Omental fat pad (tissue), 4 donors: ENCODE measurements around the gene GPS2. TPM values are rescaled to one million over a fixed set of nuclear protein-coding genes. Genes with fewer than 3 reads are reported as not detected.

ENCODE experiments used
- ATAC-seq: fragments of 150-250 bp; one replicate; pipeline ENCODE4 v1.9.1; 2016; ENCODE audit warnings: mild to moderate bottlenecking, moderate library complexity; ENCODE audit not compliant: low FRiP score
- DNase-seq: peaks from one replicate; pipeline ENCODE4 v3.0.0-alpha.2; 2019; ENCODE audit warnings: low spot score
- total RNA-seq, 4 donors: library from RNA; depleted of rRNA; stranded (reverse); fragments of >200 nt; gene quantifications; one replicate each; pipeline ENCODE4 v1.1.0, GENCODE V29; 2016
- TF ChIP-seq, protein P1 (sequence below), 3 donors: fragments of 450-650 bp; IDR thresholded peaks; one replicate each; pipeline ENCODE4 v1.5.1; 2016 to 2017; ENCODE audit warnings: antibody characterized with exemption in 3 of 3, mild to moderate bottlenecking in 3 of 3, moderate library complexity in 2 of 3

The GPS2 gene
- total RNA-seq, 4 donors from 2014 or later: 49.6 to 91.3 (median 75.9) TPM

GRCh38 chr17:7324438-7324779 is 9.2 kb upstream of the GPS2 start:
- DNase-seq: no peak
- ATAC-seq: no peak

GRCh38 chr17:7323731-7324437 is 8.7 kb upstream of the GPS2 start:
- DNase-seq (no peak), ATAC-seq (no peak)
- TF ChIP-seq, protein P1, sequence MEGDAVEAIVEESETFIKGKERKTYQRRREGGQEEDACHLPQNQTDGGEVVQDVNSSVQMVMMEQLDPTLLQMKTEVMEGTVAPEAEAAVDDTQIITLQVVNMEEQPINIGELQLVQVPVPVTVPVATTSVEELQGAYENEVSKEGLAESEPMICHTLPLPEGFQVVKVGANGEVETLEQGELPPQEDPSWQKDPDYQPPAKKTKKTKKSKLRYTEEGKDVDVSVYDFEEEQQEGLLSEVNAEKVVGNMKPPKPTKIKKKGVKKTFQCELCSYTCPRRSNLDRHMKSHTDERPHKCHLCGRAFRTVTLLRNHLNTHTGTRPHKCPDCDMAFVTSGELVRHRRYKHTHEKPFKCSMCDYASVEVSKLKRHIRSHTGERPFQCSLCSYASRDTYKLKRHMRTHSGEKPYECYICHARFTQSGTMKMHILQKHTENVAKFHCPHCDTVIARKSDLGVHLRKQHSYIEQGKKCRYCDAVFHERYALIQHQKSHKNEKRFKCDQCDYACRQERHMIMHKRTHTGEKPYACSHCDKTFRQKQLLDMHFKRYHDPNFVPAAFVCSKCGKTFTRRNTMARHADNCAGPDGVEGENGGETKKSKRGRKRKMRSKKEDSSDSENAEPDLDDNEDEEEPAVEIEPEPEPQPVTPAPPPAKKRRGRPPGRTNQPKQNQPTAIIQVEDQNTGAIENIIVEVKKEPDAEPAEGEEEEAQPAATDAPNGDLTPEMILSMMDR (IDR thresholded peaks at IDR 0.05): peak in 1 of 3 donors; percentile 78

More at GRCh38 chr17:7324438-7324779, 9.2 kb upstream of the GPS2 start:
- TF ChIP-seq, protein P1 (IDR thresholded peaks at IDR 0.05): no peak

DNA sequence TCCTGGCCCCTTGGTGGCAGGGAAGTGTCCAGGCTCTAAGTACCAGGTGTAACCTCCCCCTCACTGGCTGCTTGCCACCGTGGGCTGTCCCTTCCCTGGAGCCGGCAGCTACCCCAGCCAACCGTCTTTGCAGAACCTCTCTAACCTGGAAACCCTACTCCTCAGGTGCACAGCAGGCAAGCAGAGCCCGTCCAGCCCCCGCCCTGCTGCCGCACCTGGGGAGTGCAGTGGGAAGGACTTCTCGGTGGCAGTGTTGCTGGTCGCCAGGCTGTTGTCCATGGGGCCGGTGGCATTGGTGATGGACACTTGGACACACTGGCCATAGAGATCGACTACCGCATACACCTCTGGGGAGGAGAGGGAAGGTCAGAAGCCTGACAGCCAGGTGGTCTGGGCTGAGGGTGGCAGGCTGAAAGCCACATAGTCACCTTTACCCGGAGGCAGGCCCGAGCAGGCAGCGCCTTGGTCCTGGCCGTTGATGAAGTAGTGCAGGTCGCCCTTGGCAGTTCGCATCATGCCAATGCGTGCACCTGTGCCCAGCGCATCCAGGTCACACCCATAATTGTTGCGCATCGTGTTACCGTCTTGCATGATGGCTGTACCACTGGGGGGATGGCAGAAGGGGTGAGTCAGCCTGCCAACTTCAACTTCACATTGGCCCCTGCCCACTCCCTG is 7.5 kb upstream of the GPS2 start:
- TF ChIP-seq, protein P1 (IDR thresholded peaks at IDR 0.05): no peak
- no peak for DNase-seq
- ATAC-seq: no peak

DNA sequence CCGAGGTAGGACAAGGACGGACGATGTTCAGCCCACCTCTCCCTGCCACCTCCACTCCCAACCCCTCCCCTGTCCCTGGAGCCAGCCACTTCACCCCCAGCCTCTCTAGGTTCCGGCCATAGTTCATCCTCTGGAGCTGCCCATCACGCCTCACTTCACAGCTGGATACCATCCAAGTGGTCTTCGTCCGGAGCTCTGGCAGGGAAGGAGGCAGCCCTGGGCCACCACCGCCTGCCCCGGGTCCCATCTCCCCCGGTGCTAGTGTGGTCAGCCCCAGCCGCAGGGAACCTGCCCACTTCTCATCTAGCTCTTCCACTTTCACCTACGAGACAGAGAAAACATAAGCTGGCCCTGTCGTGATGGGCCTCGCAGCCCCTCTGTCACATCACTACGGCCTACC is 6.3 kb upstream of the GPS2 start:
- DNase-seq (no peak), ATAC-seq (no peak)
- TF ChIP-seq, protein P1 (IDR thresholded peaks at IDR 0.05): no peak

GRCh38 chr17:7318121-7318860 is 3.1 kb upstream of the GPS2 start:
- TF ChIP-seq, protein P1 (IDR thresholded peaks at IDR 0.05): no peak
- DNase-seq (no peak), ATAC-seq (no peak)

GRCh38 chr17:7317161-7317803 is 2.1 kb upstream of the GPS2 start:
- ATAC-seq (no peak), DNase-seq (no peak)
- TF ChIP-seq, protein P1 (IDR thresholded peaks at IDR 0.05): no peak
